Measurements from ENCODE around the gene DSTN.

GRCh38 chr20:17642404-17643269 is 72.8 kb downstream of the DSTN start:
- TF ChIP-seq NFRKB (IDR thresholded peaks at IDR 0.05) (no peak), BHLHE40 (IDR thresholded peaks at IDR 0.05; ENCODE audit: borderline replicate concordance) (no peak), L3MBTL2 (conservative IDR thresholded peaks at IDR 0.05) (no peak), FOXM1 (IDR thresholded peaks at IDR 0.05; ENCODE audit: borderline replicate concordance) (no peak), ELF4 (IDR thresholded peaks at IDR 0.05) (no peak), TARDBP (IDR thresholded peaks at IDR 0.05) (no peak), SUZ12 (IDR thresholded peaks at IDR 0.05) (no peak), PKNOX1 (IDR thresholded peaks at IDR 0.05) (no peak), FOXK2 (IDR thresholded peaks at IDR 0.05) (no peak), FOXA1 (IDR thresholded peaks at IDR 0.05) (no peak), SP1 (IDR thresholded peaks at IDR 0.05) (no peak), ARNT (IDR thresholded peaks at IDR 0.05) (no peak)
